Lower lobe of right lung (tissue), 2 donors: Measurements from ENCODE around the gene BMAL2. TPM values are rescaled to one million over a fixed set of nuclear protein-coding genes. Genes with fewer than 3 reads are reported as not detected.

Experiments
- ATAC-seq, 2 donors: fragments of 200-7000 bp; cut with Tn5 transposase; one replicate each; pipeline ENCODE4 v1.9.1; 2020 to 2022; ENCODE audit warnings: mild to moderate bottlenecking in 2 of 2, moderate library complexity in 2 of 2
- DNase-seq: peaks from one replicate; pipeline ENCODE4 v3.0.0-alpha.2; 2020
- H3K27ac ChIP-seq: fragments of 200-600 bp; one replicate; pipeline ENCODE4 v1.8.0; 2022
- H3K27me3 ChIP-seq: fragments of 200-600 bp; one replicate; pipeline ENCODE4 v1.8.0; 2022; ENCODE audit warnings: low read depth
- H3K36me3 ChIP-seq: fragments of 200-600 bp; one replicate; pipeline ENCODE4 v1.8.0; 2022; ENCODE audit warnings: mild to moderate bottlenecking
- H3K4me1 ChIP-seq: fragments of 200-600 bp; one replicate; pipeline ENCODE4 v1.8.0; 2022
- H3K4me3 ChIP-seq: fragments of 200-600 bp; one replicate; pipeline ENCODE4 v1.8.0; 2022; ENCODE audit warnings: mild to moderate bottlenecking
- H3K9me3 ChIP-seq: fragments of 200-600 bp; one replicate; pipeline ENCODE4 v1.8.0; 2022
- intact Hi-C: fragments of 100-400 bp; cut with DNase I; formaldehyde crosslinking; loops from one replicate; pipeline ENCODE4 v1.11.0; 2022
- total RNA-seq: library from RNA; stranded (reverse); fragmentation: NEBNext Ultra II Directional; extraction: Animal tissue kit (Norgen Biotek cat#: 25700); gene quantifications from one replicate; pipeline ENCODE4 v1.2.1, GENCODE V29; 2021
- TF ChIP-seq, protein P1 (sequence below): fragments of 200-600 bp; IDR thresholded peaks from one replicate; pipeline ENCODE4 v1.8.0; 2022; ENCODE audit warnings: antibody characterized with exemption, mild to moderate bottlenecking
- donor health status: DM: no; HTN: yes; CAD: no; lungs with severe emphysema.

BMAL2 gene
- total RNA-seq, 1 donor from 2014 or later = 2.6 TPM

DNA sequence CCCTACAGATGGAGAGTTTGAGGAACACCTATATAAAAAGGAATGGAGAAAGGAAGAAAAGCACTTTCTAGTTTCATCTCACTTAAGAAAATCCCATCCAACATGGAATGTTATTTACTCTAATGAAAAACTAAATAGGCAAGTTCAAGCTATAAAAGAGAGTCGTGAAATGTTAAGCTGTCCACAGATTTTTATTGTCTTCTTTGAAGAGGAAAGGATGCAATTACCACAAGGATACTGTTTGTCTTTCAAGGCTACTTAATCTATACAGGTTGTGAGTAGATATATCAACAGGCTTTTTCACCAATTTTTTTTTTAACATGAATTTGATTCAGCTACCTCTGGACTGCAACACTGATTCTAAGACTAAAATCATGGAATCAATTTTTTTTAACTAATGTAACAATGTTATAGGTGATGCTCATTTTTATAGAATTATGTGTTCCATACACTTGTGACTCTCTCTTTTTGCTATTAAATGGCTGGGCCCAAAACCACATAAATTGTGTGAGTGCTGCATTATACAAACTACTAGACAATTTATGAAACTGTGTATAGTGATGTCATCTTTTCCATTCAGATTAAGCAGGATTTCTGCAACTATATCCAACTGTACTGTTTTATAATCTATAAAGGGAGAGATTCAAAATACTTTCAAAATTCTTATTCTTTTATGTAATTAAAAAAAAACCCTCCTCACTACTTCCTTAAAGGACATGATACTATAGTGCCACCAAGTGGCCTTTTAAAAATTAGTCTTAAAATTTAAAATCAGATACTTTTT is 26.8 kb upstream of the BMAL2 start:
- DNase-seq (no peak), ATAC-seq (peak in 1 of 2 donors; percentile 40)
- no peaks in the 10 kb centered on the region for H3K27me3 ChIP-seq
- TF ChIP-seq, protein P1, sequence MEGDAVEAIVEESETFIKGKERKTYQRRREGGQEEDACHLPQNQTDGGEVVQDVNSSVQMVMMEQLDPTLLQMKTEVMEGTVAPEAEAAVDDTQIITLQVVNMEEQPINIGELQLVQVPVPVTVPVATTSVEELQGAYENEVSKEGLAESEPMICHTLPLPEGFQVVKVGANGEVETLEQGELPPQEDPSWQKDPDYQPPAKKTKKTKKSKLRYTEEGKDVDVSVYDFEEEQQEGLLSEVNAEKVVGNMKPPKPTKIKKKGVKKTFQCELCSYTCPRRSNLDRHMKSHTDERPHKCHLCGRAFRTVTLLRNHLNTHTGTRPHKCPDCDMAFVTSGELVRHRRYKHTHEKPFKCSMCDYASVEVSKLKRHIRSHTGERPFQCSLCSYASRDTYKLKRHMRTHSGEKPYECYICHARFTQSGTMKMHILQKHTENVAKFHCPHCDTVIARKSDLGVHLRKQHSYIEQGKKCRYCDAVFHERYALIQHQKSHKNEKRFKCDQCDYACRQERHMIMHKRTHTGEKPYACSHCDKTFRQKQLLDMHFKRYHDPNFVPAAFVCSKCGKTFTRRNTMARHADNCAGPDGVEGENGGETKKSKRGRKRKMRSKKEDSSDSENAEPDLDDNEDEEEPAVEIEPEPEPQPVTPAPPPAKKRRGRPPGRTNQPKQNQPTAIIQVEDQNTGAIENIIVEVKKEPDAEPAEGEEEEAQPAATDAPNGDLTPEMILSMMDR = peak; percentile 57
- H3K4me3 ChIP-seq = no peak overlapping the region
- H3K36me3 ChIP-seq = peaks cover 23% of the 10 kb centered on the region
- intact Hi-C loops = loop anchor here (10.0 kb wide), 1 partner anchor 291 kb away; the partner anchor contains the start of gene TM7SF3
- no peaks in the 10 kb centered on the region for H3K9me3 ChIP-seq
- H3K27ac ChIP-seq = no peak overlapping the region
- no peaks in the 10 kb centered on the region for H3K4me1 ChIP-seq

DNA sequence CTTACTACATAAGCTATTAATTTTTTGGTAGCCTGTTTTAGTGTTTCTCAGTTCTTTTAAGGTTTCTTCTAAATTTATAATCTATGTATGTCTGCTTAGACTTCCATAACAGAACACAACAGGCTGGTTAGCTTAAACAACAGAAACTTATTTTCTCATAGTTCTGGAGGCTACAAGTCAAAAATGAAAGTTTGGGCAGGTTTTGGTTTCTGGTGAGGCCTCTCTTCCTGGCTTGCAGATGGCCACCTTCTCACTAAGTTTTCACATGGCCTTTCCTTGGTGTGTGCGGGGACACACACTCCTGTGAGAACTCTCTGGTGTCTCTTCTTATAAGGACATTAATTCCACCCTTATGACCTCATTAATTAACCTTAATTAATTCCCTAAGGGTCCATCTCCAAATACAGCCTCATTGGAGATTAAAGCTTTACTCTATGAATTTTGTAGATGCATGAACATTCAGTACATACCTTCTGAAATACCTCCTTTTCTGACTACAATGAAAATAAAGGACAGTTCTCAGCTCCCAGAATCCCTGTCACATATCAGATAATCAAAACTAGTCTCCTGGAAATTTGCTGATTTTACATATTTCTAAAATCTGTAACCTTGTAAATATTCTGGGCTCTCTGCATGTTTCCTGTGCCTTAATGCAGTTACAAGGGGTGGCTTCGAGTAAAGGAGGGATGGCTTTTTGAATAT is 23.2 kb upstream of the BMAL2 start:
- H3K27ac ChIP-seq = no peak overlapping the region
- DNase-seq (no peak), ATAC-seq (no peak)
- intact Hi-C loops = loop anchor here (10.0 kb wide), 1 partner anchor 295 kb away; the partner anchor contains the start of gene TM7SF3
- no peaks in the 10 kb centered on the region for H3K27me3 ChIP-seq
- no peak overlapping the region for H3K4me3 ChIP-seq
- no peaks in the 10 kb centered on the region for H3K4me1 ChIP-seq
- no peaks in the 10 kb centered on the region for H3K9me3 ChIP-seq
- peaks cover 53% of the 10 kb centered on the region for H3K36me3 ChIP-seq
- TF ChIP-seq, protein P1 = no peak

DNA sequence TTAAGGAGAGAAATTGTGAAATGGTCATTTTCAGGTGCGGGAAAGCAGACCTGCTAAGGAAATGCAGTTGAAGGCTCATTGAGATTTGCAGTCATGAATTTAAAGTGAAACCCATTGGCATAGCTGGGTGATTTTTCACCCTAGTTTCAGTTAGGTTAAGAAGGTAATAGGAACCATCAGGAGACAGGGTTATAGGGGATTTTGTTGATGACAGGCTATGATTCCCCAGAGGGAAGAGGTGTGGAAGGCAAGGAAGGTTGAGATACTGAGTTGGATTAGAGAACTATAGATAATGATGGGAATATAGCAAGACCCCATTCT is 22.7 kb upstream of the BMAL2 start:
- Histone ChIP-seq H3K4me1 (no peaks in the 10 kb centered on the region), H3K4me3 (no peak overlapping the region), H3K27me3 (no peaks in the 10 kb centered on the region), H3K9me3 (no peaks in the 10 kb centered on the region), H3K27ac (no peak overlapping the region), H3K36me3 (peaks cover 58% of the 10 kb centered on the region)
- no peak for ATAC-seq
- no peak for DNase-seq
- intact Hi-C loops = loop anchor here (10.0 kb wide), 1 partner anchor 295 kb away; the partner anchor contains the start of gene TM7SF3
- TF ChIP-seq, protein P1 = no peak

DNA sequence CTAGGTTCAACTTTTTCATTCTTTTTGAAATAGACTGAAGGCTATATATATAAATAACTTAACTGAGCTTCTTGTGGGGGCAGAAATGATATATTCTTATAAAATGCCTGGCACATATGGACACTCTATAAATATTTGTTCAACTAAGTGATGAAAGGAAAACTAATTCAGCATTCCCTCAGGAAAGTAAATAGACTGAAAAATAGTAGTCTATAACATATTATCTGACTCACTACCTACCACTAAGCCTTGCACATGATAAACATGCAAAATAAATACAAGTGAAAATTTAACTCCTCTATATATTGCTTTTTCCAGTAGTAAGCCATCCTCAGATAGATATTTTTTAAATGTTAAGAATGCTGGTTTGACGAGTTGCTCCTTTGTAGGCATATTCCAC is 15.7 kb upstream of the BMAL2 start:
- no peaks in the 10 kb centered on the region for H3K9me3 ChIP-seq
- H3K27me3 ChIP-seq = no peaks in the 10 kb centered on the region
- DNase-seq = no peak
- no peak overlapping the region for H3K4me3 ChIP-seq
- TF ChIP-seq, protein P1 = no peak
- intact Hi-C loops = no loop called here
- H3K36me3 ChIP-seq = peaks cover 85% of the 10 kb centered on the region
- H3K4me1 ChIP-seq = no peaks in the 10 kb centered on the region
- no peak for ATAC-seq
- H3K27ac ChIP-seq = no peak overlapping the region

DNA sequence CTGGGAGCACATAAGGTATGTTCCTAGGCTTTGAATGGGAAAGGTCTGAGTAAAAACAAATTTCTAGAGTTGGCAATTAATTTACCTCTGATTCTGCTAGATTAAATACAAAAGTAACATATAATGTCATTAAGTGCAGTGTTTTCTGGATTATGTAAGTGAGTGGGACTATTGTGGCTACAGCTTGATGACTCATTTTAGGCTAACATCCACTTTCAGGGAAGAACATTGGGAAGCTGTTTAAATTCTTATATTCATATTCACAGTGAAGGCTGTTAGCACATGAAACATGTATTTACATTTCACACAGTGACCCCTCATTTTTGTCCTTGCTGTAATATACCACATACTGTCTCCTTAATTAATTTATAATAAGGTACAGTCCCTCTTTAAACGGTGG is 13.2 kb upstream of the BMAL2 start:
- peaks cover 77% of the 10 kb centered on the region for H3K36me3 ChIP-seq
- H3K27me3 ChIP-seq = no peaks in the 10 kb centered on the region
- H3K4me3 ChIP-seq = no peak overlapping the region
- TF ChIP-seq, protein P1 = no peak
- intact Hi-C loops = no loop called here
- H3K9me3 ChIP-seq = no peaks in the 10 kb centered on the region
- ATAC-seq = no peak
- H3K27ac ChIP-seq = no peak overlapping the region
- no peaks in the 10 kb centered on the region for H3K4me1 ChIP-seq
- DNase-seq = no peak
